Activated T-cell treated with anti-CD3 and anti-CD28 coated beads, Interleukin-2, amount 50 U/mL, for 72 hours (primary cell): Measurements from ENCODE around the gene MRPL33. TPM values are rescaled to one million over a fixed set of nuclear protein-coding genes. Genes with fewer than 3 reads are reported as not detected.
"Not testable (repeated sequence)": the region's sequence is repeated elsewhere in the genome, so short reads cannot be mapped to it uniquely, and the experiment has no call there.

Experiments
- ATAC-seq, 2 donors: fragments of 150-1000 bp; cut with Tn5 transposase; replicated peaks in 1 of 2; 2 replicates each; pipeline ENCODE4 v1.10.0; 2021; ENCODE audit warnings: moderate library complexity in 2 of 2, mild to moderate bottlenecking in 1 of 2
- DNase-seq, 2 donors: peaks; one replicate each; pipeline ENCODE4 v3.0.0; 2021 to 2022; ENCODE audit warnings: mixed read lengths in 1 of 2
- H3K27ac Mint-ChIP-seq: one replicate; pipeline ENCODE4 v1.8.0; 2022; ENCODE audit warnings: mild to moderate bottlenecking, moderate library complexity, mixed read lengths
- H3K27me3 Mint-ChIP-seq: one replicate; pipeline ENCODE4 v1.8.0; 2022; ENCODE audit warnings: low read depth, mixed read lengths
- H3K36me3 Mint-ChIP-seq, 2 donors: one replicate each; pipeline ENCODE4 v1.8.0; 2022; ENCODE audit warnings: mixed read lengths in 2 of 2, mild to moderate bottlenecking in 1 of 2; ENCODE audit not compliant: insufficient read depth in 2 of 2
- H3K4me1 Mint-ChIP-seq: one replicate; pipeline ENCODE4 v1.8.0; 2022; ENCODE audit warnings: low read depth, mixed read lengths
- H3K4me3 Mint-ChIP-seq, 2 donors: one replicate each; pipeline ENCODE4 v1.8.0; 2022; ENCODE audit warnings: mild to moderate bottlenecking in 2 of 2, mixed read lengths in 2 of 2, moderate library complexity in 2 of 2
- H3K9me3 Mint-ChIP-seq, 2 donors: one replicate each; pipeline ENCODE4 v1.8.0; 2022; ENCODE audit warnings: mixed read lengths in 2 of 2
- total RNA-seq, 2 donors: library from RNA; stranded (reverse); gene quantifications; one replicate each; pipeline ENCODE4 v1.2.3, GENCODE V29; 2022

Gene MRPL33
- total RNA-seq, 2 donors from 2014 or later, result 61.3 to 68.1 TPM

DNA sequence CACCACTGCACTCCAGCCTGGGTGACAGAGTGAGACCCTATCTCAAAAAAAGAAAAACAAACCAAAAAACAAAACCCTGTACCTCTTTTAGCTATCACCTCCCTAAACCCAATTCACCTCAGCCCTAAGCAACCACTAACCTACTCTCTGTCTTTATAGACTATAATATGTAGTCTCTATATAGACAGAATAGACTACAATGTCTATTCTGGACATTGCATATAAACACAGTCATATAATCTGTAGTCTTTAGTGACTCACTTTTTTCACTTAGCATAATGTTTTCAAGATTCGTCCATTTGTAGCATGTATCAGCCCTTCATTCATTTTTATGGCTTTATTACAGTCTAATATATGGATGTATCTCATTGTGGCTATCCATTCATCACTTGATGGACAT is 37.2 kb upstream of the MRPL33 start:
- peak overlapping the region; percentile 22 for H3K27ac Mint-ChIP-seq
- ATAC-seq (peak; percentile 53), DNase-seq (no peak)
- H3K4me1 Mint-ChIP-seq, result peaks cover 29% of the 10 kb centered on the region
- peaks cover 0 to 2% of the 10 kb centered on the region in 2 donors for H3K9me3 Mint-ChIP-seq
- peaks cover 0 to 2% of the 10 kb centered on the region in 2 donors for H3K36me3 Mint-ChIP-seq
- peak overlapping the region in 1 of 2 donors; percentile 9 for H3K4me3 Mint-ChIP-seq
- no peaks in the 10 kb centered on the region for H3K27me3 Mint-ChIP-seq

DNA sequence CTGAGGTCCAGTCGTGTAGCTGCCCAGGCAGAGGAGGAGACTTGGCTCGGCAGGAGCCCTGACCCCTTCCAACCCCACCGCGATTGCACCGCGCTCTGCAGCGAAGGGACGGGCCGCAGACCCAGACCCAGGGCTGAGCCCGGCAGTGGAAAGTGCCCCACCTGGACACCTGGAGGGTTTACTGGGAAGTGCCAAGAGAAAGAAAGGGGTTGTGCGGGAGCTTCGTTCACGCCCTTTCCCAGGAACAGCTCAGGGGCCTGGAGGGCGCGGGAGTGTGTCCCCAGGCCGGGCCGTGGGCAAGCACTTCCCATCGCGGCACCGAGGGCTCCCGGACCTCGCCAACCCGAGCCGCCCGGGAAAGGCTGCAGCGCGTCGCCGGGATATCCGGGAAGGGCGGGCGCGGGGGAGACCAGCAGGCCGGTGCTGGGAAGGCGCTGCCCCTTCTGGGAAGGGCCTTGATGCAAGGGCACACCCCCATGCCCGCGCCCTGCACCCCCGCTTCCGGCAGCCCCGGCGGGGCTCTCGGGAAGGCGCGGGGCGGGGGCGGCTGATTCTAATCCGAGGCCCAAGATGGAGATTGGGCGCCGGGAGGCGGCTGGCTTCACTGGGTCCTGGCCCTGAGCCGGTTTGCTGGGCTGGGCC is 36.1 kb upstream of the MRPL33 start:
- Mint-ChIP-seq H3K36me3 (peaks cover 0 to 2% of the 10 kb centered on the region in 2 donors), H3K27ac (peak overlapping the region; percentile 42), H3K9me3 (peaks cover 0 to 2% of the 10 kb centered on the region in 2 donors), H3K27me3 (no peaks in the 10 kb centered on the region), H3K4me1 (peaks cover 29% of the 10 kb centered on the region), H3K4me3 (peak overlapping the region; percentile 48 to 83)
- DNase-seq (peak; percentile 76 to 83), ATAC-seq (peak; percentile 83 to 91)

DNA sequence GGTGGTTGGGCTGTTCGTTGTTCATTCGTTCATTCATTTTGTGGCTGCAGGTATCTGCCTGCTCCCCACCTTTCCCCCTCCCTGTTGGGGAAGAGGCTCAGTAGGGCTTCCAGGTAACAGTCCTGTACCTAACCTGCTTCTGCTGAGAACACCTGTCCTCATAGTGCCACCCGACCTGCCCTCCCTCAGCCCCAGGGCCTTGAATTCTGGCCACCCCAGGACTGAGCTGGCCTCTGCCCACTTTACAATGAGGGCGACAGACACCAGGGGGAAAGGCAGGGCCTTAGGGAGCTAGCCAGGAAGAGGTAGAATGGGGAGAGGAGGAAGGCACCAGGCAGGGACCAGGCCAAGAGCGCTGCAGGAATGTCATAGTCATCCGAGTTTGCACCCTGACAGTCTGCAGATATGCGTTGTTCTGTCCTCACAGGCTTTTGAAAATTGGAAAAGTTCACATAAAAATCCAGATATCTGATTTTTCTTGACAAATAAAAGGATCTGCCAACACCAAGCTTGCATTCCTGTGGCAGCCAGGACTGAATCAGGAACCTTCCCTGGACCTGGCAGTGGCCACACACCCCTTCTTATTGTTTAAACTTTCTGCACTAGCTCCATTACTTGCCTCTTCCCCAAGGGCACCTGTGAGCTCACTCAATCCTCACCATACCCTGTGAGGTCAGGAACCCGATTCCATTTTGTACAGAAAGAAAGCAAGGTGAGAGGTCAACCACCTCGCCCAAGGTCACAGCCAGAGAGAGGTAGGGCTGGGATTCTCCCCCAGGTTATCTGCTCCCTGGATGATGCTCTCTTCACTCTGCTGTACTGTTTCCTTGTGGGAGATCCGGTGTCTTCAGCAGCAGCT is 35.3 kb upstream of the MRPL33 start:
- Mint-ChIP-seq H3K4me1 (peaks cover 29% of the 10 kb centered on the region), H3K27me3 (no peaks in the 10 kb centered on the region), H3K36me3 (peaks cover 0 to 2% of the 10 kb centered on the region in 2 donors), H3K4me3 (peak overlapping the region; percentile 48 to 62), H3K9me3 (peaks cover 0 to 2% of the 10 kb centered on the region in 2 donors), H3K27ac (peak overlapping the region; percentile 42)
- peak in 1 of 2 donors; percentile 9 for ATAC-seq
- DNase-seq, result no peak

DNA sequence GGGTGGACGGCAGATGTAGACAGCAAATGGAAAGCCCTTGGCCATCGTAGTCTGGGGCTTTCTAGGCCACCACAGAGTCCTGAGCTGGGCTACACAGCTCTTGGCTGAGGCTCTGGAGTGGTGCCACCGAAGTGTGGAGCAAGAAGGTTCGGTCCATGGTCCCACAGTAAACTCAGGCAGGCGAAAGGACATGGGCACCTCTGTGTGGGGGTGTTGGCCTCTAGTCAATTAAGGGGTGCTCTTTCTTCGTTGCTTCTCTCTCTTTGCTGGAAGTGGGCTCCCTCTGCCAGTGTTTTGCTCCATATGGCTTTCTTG is 34.7 kb upstream of the MRPL33 start:
- peaks cover 0 to 2% of the 10 kb centered on the region in 2 donors for H3K9me3 Mint-ChIP-seq
- peak overlapping the region; percentile 37 to 48 for H3K4me3 Mint-ChIP-seq
- H3K27ac Mint-ChIP-seq, result peak overlapping the region; percentile 35
- H3K36me3 Mint-ChIP-seq, result peaks cover 0 to 2% of the 10 kb centered on the region in 2 donors
- H3K27me3 Mint-ChIP-seq, result no peaks in the 10 kb centered on the region
- no peak for DNase-seq
- ATAC-seq, result no peak
- H3K4me1 Mint-ChIP-seq, result peaks cover 29% of the 10 kb centered on the region

DNA sequence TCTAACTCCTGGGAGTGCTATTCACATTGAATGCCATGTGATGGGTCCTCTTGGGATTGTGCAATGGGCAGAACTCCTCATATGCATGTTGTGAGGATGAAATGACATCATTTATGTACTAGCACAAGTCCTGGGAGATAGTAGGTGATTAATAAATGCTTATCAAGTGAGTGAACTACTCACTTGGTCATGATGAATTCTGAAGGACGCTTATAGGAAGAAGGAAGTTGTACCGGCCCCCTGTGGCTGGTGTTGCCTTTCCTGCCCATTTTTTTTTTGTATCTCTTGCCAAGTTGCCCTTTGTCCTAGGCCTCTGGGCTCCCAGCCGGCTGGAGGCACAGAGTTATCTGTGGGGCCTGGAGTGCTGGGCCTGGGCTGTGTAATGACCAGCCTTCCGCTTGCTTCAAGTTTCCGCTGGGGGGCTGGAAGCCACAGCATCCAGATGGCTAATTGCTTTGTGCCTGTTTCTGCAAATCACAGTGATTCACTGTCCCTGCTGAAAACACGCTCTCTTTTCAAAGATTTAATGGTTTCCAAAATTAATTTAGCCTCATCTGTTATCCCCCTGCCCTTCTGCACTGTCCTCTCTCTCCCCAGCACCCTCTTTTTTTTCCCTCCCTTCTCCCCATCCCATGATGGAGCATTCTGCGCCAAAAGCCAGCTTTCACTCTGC is 33.7 kb upstream of the MRPL33 start:
- Mint-ChIP-seq H3K27ac (no peak overlapping the region), H3K4me3 (no peak overlapping the region), H3K27me3 (no peaks in the 10 kb centered on the region), H3K36me3 (peaks cover 0 to 2% of the 10 kb centered on the region in 2 donors), H3K9me3 (peaks cover 0 to 2% of the 10 kb centered on the region in 2 donors), H3K4me1 (peaks cover 29% of the 10 kb centered on the region)
- ATAC-seq, result no peak
- DNase-seq, result no peak

DNA sequence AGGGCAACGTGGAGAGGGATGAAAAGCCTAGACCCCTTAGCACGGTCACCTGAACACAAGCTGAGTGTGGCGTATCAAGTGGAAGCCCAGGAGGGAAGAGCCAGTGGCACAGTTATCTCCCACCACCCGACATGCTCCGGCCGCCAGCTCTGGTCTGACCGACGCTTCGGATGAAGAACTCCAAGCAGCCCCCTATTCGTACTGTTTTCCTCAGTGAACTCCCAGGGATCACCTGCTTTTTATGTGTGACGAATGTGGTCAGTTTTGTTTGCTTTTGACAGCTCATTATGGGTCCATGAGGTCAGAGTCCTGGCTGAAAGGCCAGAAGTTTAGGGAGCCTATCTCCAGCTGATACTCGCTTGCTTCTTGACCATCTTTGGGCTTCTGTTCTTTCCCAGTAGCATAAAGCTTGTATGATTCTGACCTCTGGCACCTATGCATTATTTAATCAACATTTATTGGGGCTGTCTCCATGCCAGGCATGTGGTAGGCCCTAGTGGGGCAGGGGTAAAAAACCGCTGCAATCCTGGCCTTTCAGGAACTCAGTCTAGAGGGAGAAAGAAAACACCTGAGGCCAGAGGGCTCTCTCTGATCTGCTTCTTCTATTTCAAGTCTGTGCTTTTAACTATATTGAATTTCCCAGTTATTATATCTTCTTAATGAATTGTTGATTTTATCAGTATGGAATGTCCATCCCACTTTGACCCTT is 33.0 kb upstream of the MRPL33 start:
- DNase-seq, result no peak
- ATAC-seq, result no peak
- Mint-ChIP-seq H3K4me1 (peaks cover 29% of the 10 kb centered on the region), H3K27me3 (no peaks in the 10 kb centered on the region), H3K4me3 (no peak overlapping the region), H3K27ac (no peak overlapping the region), H3K36me3 (peaks cover 0 to 2% of the 10 kb centered on the region in 2 donors), H3K9me3 (peaks cover 0 to 2% of the 10 kb centered on the region in 2 donors)

DNA sequence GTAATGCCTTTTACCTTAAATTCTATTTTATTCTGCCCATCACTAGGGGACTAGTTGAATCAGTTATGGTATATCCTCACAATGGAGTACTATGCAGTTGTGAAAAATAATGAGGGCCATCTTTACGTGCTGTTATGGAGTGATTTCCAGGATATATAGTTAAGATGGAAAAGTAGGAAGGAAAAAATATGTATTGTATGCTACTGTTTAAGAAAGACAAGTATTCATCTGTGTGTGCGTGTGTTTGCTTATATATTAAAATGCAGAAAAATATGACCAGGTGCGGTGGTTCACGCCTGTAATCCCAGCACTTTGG is 32.5 kb upstream of the MRPL33 start:
- Mint-ChIP-seq H3K4me3 (no peak overlapping the region), H3K4me1 (peaks cover 29% of the 10 kb centered on the region), H3K27ac (no peak overlapping the region), H3K9me3 (peaks cover 0 to 2% of the 10 kb centered on the region in 2 donors), H3K36me3 (peaks cover 0 to 2% of the 10 kb centered on the region in 2 donors), H3K27me3 (no peaks in the 10 kb centered on the region)
- DNase-seq, result no peak
- ATAC-seq, result no peak

DNA sequence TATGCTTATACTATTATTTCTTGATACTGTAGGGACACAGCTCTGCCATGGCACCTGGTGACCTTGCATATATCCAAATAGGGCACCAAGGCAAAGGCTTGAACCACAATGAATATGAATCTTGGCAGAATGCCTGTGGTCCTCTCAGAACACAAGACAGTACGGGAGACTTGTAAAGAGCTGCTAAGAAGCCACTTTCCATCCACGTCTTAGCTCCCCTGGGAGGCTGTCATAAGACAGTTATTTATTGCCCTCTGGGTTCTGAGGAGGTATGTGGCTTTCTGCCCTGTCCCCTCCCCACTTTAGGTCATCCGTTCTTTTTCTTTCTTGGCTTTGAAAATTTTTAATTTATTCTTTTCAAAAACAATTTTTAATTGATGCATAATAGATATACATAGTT is 29.8 kb upstream of the MRPL33 start:
- Mint-ChIP-seq H3K4me1 (peaks cover 7% of the 10 kb centered on the region), H3K27me3 (no peaks in the 10 kb centered on the region), H3K9me3 (no peaks in the 10 kb centered on the region), H3K36me3 (peaks cover 0 to 2% of the 10 kb centered on the region in 2 donors), H3K4me3 (no peak overlapping the region), H3K27ac (no peak overlapping the region)
- DNase-seq (no peak), ATAC-seq (no peak)

DNA sequence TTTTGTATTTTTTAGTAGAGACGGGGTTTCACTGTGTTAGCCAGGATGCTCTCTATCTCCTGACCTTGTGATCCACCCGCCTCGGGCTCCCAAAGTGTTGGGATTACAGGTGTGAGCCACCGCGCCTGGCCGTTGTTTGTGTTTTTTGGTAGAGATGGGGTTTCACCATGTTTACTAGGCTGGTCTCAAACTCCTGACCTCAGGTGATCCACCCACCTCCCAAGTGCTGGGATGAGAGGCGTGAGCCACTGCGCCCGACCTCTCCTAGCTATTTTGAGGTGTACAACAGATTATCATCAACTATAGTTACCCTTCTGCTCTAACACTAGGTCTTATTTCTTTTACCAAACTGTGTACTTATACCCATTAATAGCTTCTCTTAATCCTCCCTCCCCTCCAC is 28.9 kb upstream of the MRPL33 start:
- no peak overlapping the region for H3K27ac Mint-ChIP-seq

DNA sequence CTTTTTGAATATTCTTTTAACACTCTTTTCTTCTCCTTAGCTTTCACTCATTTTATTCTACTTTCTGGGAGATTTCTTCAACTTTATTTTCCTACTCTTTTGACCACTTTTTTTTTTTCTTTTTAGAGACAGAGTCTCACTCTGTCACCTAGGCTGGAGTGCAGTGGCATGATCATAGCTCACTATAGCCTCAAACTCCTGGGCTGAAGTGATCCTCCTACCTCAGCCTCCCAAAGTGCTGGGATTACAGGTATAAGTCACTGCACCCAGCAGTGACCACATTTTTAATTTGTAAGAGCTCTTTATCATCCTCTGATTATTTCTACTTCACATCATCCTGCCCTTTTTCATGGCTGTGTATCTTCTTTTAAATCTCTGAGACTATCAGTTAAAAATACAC is 26.0 kb upstream of the MRPL33 start:
- not testable (repeated sequence) for H3K4me1 Mint-ChIP-seq, H3K27ac Mint-ChIP-seq, H3K27me3 Mint-ChIP-seq, DNase-seq, H3K4me3 Mint-ChIP-seq, ATAC-seq, H3K9me3 Mint-ChIP-seq
- H3K36me3 Mint-ChIP-seq, result peaks cover 6 to 10% of the 10 kb centered on the region in 2 donors

More for the DNA sequence above, 28.9 kb upstream of the MRPL33 start:
- Mint-ChIP-seq H3K9me3 (no peaks in the 10 kb centered on the region), H3K4me1 (no peaks in the 10 kb centered on the region), H3K36me3 (peaks cover 0 to 2% of the 10 kb centered on the region in 2 donors), H3K4me3 (no peak overlapping the region), H3K27me3 (no peaks in the 10 kb centered on the region)
- no peak for ATAC-seq
- no peak for DNase-seq

DNA sequence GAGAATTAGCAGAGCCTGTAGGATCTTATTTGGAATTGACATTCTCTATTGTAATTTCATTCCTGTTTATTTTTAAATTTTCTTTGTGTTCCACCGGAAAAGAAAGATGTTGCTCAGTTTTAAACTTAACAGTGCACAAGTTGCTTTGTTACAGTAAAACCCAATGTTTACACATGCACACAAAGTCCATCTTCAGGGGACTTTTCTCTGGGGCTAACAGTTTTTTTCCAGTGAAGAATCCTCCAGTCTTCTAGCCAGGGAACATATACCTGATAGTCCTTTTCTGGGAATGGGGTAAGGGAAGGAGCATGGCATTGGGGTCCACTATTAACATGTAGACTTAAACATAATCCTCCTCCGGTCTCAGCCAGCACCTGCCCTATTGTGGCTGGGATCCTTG is 25.2 kb upstream of the MRPL33 start:
- Mint-ChIP-seq H3K4me1 (no peaks in the 10 kb centered on the region), H3K9me3 (peaks cover 7 to 8% of the 10 kb centered on the region in 2 donors), H3K4me3 (no peak overlapping the region), H3K27ac (no peak overlapping the region), H3K27me3 (peaks cover 7% of the 10 kb centered on the region), H3K36me3 (peaks cover 6 to 10% of the 10 kb centered on the region in 2 donors)
- ATAC-seq (no peak), DNase-seq (no peak)

DNA sequence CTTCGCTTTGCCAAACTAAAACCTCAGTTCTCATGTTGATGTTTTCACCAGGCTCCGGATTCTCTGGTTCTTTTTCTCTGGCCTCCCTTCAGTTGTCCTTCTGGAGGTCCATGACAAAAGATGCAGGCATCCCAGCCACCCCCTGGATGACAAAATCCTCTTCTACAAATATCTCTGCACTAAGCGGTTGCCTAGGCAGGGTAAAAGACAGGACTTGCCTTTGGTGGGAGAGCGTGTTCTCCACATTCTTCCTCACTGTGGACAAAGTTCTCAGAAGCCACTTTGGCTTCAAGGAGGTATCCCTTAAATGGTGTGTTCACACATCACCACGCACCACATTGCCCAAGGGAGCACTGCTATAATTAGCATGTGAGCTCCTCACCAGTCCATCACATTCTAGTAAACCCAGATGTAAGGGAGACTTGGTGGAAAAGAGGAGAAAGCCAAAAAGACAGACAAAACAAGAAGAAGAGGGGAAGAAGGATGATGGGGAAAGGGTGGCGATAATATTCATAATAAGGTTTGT is 23.6 kb upstream of the MRPL33 start:
- DNase-seq, result no peak
- peaks cover 7 to 8% of the 10 kb centered on the region in 2 donors for H3K9me3 Mint-ChIP-seq
- H3K27me3 Mint-ChIP-seq, result peaks cover 14% of the 10 kb centered on the region
- ATAC-seq, result no peak
- peaks cover 5% of the 10 kb centered on the region for H3K4me1 Mint-ChIP-seq
- no peak overlapping the region for H3K27ac Mint-ChIP-seq
- H3K36me3 Mint-ChIP-seq, result peaks cover 6 to 10% of the 10 kb centered on the region in 2 donors
- no peak overlapping the region for H3K4me3 Mint-ChIP-seq
